ENCODE measurements around the gene ACAA1. TPM values are rescaled to one million over a fixed set of nuclear protein-coding genes. Genes with fewer than 3 reads are reported as not detected.

Gene ACAA1
- total and polyA plus RNA-seq, 9 of the 15 experiments (the other 6 are each of a cell fraction or from before 2014, with no cell fraction given): 4.0 to 88.9 (median 57.2) TPM

- TF ChIP-seq HMG20A (CRISPR knock-in tag; conservative IDR thresholded peaks at IDR 0.05) (no peak), HDAC2 (IDR thresholded peaks at IDR 0.05) (no peak), ZNF165 (CRISPR knock-in tag; IDR thresholded peaks at IDR 0.05; ENCODE audit: borderline replicate concordance) (no peak), TBP (optimal IDR thresholded peaks at IDR 0.05; ENCODE audit: low read depth, low read length) (peak; percentile 3), NFE2 (IDR thresholded peaks at IDR 0.05; ENCODE audit: low read depth) (no peak), SMARCE1 (IDR thresholded peaks at IDR 0.05) (peak; percentile 24; the same call in 1 of the 2 replicates), SAFB (IDR thresholded peaks at IDR 0.05; ENCODE audit: borderline replicate concordance, low read depth, low read length) (peak; percentile 5; the same call in 1 of the 2 replicates), ETV5 (CRISPR knock-in tag; IDR thresholded peaks at IDR 0.05; ENCODE audit: low read depth) (0 out of 2 replicates have a peak, but pooled peaks have one; percentile 33), RBM14 (IDR thresholded peaks at IDR 0.05; ENCODE audit: borderline replicate concordance, insufficient read depth, low read depth, low read length) (0 out of 2 replicates have a peak, but pooled peaks have one; percentile 15), MEF2A (IDR thresholded peaks at IDR 0.05; ENCODE audit: control insufficient read depth, low read depth, low read length) (no peak), FOXK2 (conservative IDR thresholded peaks at IDR 0.05 in 1 of 2, IDR thresholded peaks at IDR 0.05 in 1 of 2; ENCODE audit: low read depth in 2 of 2) (peak; percentile 9 to 58; a peak in 2 of 4 replicates), DACH1 (IDR thresholded peaks at IDR 0.05; ENCODE audit: partially characterized antibody) (no peak), RAD21 (CRISPR knock-in tag; conservative IDR thresholded peaks at IDR 0.05 in 1 of 2, IDR thresholded peaks at IDR 0.05 in 1 of 2) (peak in 1 of 2 experiments; percentile 9; a peak in 1 of 4 replicates), CBFA2T3 (IDR thresholded peaks at IDR 0.05) (peak; percentile 47; the same call in 1 of the 2 replicates), TARDBP (IDR thresholded peaks at IDR 0.05) (no peak), BRD4 (IDR thresholded peaks at IDR 0.05) (peak; percentile 66; the same call in 1 of the 2 replicates), BCL6 (CRISPR knock-in tag; IDR thresholded peaks at IDR 0.05) (no peak), DNMT1 (IDR thresholded peaks at IDR 0.05) (0 out of 2 replicates have a peak, but pooled peaks have one; percentile 36), MYBL2 (IDR thresholded peaks at IDR 0.05; ENCODE audit: low read depth) (no peak), MYBL2 (CRISPR knock-in tag; IDR thresholded peaks at IDR 0.05; ENCODE audit: borderline replicate concordance) (no peak), NR2C2 (CRISPR knock-in tag; IDR thresholded peaks at IDR 0.05) (0 out of 2 replicates have a peak, but pooled peaks have one; percentile 5), NR2C2 (tag; IDR thresholded peaks at IDR 0.05) (no peak; the same call in 1 of the 2 replicates), FOXK1 (CRISPR knock-in tag; IDR thresholded peaks at IDR 0.05; ENCODE audit: borderline replicate concordance) (no peak), ZNF124 (CRISPR knock-in tag; IDR thresholded peaks at IDR 0.05) (peak; percentile 64; the same call in 1 of the 2 replicates), TRIM24 (IDR thresholded peaks at IDR 0.05) (peak in 1 of 2 experiments; percentile 24; a peak in 1 of 4 replicates), ZBTB49 (CRISPR knock-in tag; IDR thresholded peaks at IDR 0.05; ENCODE audit: borderline replicate concordance) (peak; percentile 21; the same call in 1 of the 2 replicates), ZNF282 (CRISPR knock-in tag; IDR thresholded peaks at IDR 0.05) (peak; percentile 75; the same call in 1 of the 2 replicates)
- TF ChIP-seq, protein P1, sequence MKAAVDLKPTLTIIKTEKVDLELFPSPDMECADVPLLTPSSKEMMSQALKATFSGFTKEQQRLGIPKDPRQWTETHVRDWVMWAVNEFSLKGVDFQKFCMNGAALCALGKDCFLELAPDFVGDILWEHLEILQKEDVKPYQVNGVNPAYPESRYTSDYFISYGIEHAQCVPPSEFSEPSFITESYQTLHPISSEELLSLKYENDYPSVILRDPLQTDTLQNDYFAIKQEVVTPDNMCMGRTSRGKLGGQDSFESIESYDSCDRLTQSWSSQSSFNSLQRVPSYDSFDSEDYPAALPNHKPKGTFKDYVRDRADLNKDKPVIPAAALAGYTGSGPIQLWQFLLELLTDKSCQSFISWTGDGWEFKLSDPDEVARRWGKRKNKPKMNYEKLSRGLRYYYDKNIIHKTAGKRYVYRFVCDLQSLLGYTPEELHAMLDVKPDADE (conservative IDR thresholded peaks at IDR 0.05; ENCODE audit: control insufficient read depth, low read depth, low read length): peak; percentile 33; the same call in 1 of the 2 replicates
Measured at GRCh38 chr3:38165722-38166387, 28.9 kb upstream of the ACAA1 start (continued).

Measured in K562 (cell line).